Ishikawa (cell line): Measurements from ENCODE around the gene SMIM35.

Source experiments
- CREB1 ChIP-seq: IDR thresholded peaks from 2 replicates; pipeline ENCODE4 v1.6.1; 2012; ENCODE audit warnings: low read depth
- EP300 ChIP-seq: IDR thresholded peaks from 2 replicates; pipeline ENCODE4 v1.6.1; 2012; ENCODE audit warnings: borderline replicate concordance
- FOXM1 ChIP-seq: IDR thresholded peaks from 2 replicates; pipeline ENCODE4 v1.6.1; 2012; ENCODE audit warnings: low read depth, borderline replicate concordance
- RAD21 ChIP-seq: IDR thresholded peaks from 2 replicates; pipeline ENCODE4 v1.6.1; 2012; ENCODE audit warnings: low read depth
- YY1 ChIP-seq: IDR thresholded peaks from 2 replicates; pipeline ENCODE4 v1.6.1; 2012; ENCODE audit warnings: low read depth
- TF ChIP-seq, protein P1 (sequence below): IDR thresholded peaks from 2 replicates; pipeline ENCODE4 v1.6.1; 2012; ENCODE audit warnings: low read depth, mild to moderate bottlenecking
- TF ChIP-seq, protein P2 (sequence below): IDR thresholded peaks from 2 replicates; pipeline ENCODE4 v1.6.1; 2012

DNA sequence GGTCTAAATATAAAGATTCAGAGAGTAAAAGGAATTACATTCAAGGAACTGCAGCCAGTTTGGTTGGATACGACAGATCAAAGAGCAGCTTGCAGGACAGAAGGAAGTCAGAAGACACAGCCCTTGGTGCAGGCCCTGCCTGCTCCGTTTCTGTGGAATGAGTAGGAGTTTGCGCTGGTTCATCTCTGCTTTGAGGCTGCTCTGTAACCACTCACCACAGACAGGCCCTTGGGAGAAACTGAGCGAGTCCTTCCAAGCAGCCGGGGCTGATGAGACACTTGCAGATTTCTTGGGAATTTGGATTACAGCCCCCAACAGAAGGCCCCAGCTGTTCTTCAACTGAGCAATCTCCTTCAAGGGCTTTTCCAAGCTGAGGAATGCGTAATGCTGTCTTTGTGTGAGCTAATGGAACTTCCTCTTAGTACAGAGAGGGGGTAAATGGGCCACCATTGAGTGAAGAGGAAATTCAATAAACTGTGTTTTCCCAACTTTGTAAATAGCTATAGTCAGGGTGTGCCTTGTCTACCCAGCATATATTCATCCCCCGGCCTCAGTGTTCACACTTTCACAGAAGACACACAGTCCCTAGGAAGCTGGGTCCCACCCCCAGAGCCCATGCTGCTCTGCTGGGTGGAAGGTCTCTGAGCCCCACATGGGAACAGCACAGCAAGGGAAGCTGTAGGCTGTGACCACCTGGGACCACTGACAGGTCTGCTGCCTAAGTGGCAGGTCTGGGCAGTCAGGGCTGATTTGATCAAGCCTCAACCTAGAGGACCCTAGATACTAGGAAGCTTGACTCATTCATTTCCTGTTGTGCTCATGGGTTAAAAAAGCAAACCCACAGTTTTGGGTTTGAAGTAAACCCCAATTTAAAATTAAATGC, 84.0 kb downstream of the SMIM35 start:
- TF ChIP-seq EP300: no peak
- TF ChIP-seq RAD21: no peak
- TF ChIP-seq FOXM1: no peak
- TF ChIP-seq, protein P1, sequence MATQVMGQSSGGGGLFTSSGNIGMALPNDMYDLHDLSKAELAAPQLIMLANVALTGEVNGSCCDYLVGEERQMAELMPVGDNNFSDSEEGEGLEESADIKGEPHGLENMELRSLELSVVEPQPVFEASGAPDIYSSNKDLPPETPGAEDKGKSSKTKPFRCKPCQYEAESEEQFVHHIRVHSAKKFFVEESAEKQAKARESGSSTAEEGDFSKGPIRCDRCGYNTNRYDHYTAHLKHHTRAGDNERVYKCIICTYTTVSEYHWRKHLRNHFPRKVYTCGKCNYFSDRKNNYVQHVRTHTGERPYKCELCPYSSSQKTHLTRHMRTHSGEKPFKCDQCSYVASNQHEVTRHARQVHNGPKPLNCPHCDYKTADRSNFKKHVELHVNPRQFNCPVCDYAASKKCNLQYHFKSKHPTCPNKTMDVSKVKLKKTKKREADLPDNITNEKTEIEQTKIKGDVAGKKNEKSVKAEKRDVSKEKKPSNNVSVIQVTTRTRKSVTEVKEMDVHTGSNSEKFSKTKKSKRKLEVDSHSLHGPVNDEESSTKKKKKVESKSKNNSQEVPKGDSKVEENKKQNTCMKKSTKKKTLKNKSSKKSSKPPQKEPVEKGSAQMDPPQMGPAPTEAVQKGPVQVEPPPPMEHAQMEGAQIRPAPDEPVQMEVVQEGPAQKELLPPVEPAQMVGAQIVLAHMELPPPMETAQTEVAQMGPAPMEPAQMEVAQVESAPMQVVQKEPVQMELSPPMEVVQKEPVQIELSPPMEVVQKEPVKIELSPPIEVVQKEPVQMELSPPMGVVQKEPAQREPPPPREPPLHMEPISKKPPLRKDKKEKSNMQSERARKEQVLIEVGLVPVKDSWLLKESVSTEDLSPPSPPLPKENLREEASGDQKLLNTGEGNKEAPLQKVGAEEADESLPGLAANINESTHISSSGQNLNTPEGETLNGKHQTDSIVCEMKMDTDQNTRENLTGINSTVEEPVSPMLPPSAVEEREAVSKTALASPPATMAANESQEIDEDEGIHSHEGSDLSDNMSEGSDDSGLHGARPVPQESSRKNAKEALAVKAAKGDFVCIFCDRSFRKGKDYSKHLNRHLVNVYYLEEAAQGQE: no peak
- TF ChIP-seq YY1: no peak
- no peak for TF ChIP-seq CREB1
- TF ChIP-seq, protein P2, sequence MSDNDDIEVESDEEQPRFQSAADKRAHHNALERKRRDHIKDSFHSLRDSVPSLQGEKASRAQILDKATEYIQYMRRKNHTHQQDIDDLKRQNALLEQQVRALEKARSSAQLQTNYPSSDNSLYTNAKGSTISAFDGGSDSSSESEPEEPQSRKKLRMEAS: no peak
